ENCODE data around the gene TRIM72.

DNA sequence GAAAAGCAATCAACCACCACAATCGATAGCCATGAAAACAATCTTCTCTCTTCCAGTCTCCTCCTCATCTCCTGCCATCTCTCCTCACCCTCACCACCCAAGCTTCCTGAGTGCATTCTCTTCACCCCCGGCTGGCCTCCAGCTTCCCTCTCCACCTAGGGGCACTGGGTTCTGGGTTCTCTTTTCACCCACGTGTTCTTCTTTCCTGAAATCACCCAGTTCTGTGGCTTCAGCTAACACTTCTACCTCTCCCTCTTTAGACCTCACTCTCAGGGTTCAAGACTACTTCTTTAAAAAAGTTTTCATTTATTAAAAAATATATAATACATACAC, 54.1 kb downstream of the TRIM72 start:
- TF ChIP-seq MAZ (CRISPR knock-in tag; conservative IDR thresholded peaks at IDR 0.05 in 1 of 2, IDR thresholded peaks at IDR 0.05 in 1 of 2), result no peak
- no peak for TF ChIP-seq ZFX (CRISPR knock-in tag; IDR thresholded peaks at IDR 0.05)
- TF ChIP-seq PRDM10 (IDR thresholded peaks at IDR 0.05; ENCODE audit: partially characterized antibody), result no peak
- TF ChIP-seq POU5F1 (IDR thresholded peaks at IDR 0.05; ENCODE audit: borderline replicate concordance, low read depth, low read length, partially characterized antibody), result no peak
- no peak for TF ChIP-seq NEUROD1 (IDR thresholded peaks at IDR 0.05; ENCODE audit: borderline replicate concordance, low read depth, low read length, partially characterized antibody)
- no peak for TF ChIP-seq BRF1 (IDR thresholded peaks at IDR 0.05; ENCODE audit: borderline replicate concordance, extremely low read depth, insufficient read length)
- TF ChIP-seq MLLT1 (IDR thresholded peaks at IDR 0.05), result no peak
- TF ChIP-seq POLR2AphosphoS5 (IDR thresholded peaks at IDR 0.05; ENCODE audit: control insufficient read depth, insufficient read depth, low read depth, low read length), result no peak
- TF ChIP-seq, protein P1, sequence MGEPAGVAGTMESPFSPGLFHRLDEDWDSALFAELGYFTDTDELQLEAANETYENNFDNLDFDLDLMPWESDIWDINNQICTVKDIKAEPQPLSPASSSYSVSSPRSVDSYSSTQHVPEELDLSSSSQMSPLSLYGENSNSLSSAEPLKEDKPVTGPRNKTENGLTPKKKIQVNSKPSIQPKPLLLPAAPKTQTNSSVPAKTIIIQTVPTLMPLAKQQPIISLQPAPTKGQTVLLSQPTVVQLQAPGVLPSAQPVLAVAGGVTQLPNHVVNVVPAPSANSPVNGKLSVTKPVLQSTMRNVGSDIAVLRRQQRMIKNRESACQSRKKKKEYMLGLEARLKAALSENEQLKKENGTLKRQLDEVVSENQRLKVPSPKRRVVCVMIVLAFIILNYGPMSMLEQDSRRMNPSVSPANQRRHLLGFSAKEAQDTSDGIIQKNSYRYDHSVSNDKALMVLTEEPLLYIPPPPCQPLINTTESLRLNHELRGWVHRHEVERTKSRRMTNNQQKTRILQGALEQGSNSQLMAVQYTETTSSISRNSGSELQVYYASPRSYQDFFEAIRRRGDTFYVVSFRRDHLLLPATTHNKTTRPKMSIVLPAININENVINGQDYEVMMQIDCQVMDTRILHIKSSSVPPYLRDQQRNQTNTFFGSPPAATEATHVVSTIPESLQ (CRISPR knock-in tag; IDR thresholded peaks at IDR 0.05), result no peak
- no peak for TF ChIP-seq HNRNPH1 (optimal IDR thresholded peaks at IDR 0.05; ENCODE audit: low read depth, low read length)

Data from K562 (cell line).